AG10803 (cell line): ENCODE results near the gene BORA.
"Not testable (repeated sequence)": the region's sequence is repeated elsewhere in the genome, so short reads cannot be mapped to it uniquely, and the experiment has no call there.

Experiments
- DNase-seq: peaks from one replicate; pipeline ENCODE4 v3.0.0; 2010; ENCODE audit warnings: low read depth
- H3K4me3 ChIP-seq: 2 replicates; pipeline ENCODE4 v1.5.1; 2011; ENCODE audit warnings: mild to moderate bottlenecking, low read length, control low read depth
- TF ChIP-seq, protein P1 (sequence below): conservative IDR thresholded peaks from 2 replicates; pipeline ENCODE4 v1.5.1; 2011; ENCODE audit warnings: mild to moderate bottlenecking, low read length, control low read depth, inconsistent platforms

BORA gene

DNA sequence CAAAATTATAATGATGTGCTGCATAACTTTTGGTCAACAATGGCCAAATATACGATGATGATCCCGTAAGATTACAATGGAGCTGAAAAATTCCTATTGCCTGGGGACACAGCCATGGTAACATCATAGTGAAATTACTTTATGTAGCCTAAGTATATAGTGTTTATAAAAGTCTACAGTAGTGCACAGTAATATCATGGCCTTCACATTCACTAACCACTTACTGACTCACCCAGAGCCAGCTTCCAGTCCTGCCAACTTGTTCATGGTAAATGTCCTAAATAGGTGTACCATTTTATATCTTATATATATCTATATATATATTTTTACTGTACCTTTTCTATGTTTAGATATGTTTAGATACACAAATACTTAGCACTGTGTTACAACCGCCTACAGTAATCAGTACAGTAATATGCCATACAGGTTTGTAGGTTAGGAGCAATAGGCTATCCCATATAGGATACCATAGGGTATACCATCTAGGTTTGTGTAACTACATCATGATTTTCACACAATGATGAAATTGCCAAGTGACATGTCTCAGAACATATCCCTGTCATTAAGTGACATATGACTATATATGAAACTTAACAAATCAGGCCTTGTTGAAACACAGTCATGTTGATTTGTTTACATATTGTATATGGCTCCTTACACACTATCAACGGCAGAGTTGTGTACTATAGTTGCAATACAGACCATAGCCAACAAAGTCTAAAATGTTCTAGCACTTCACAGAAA, 30.2 kb downstream of the BORA start:
- DNase-seq: no peak
- TF ChIP-seq, protein P1, sequence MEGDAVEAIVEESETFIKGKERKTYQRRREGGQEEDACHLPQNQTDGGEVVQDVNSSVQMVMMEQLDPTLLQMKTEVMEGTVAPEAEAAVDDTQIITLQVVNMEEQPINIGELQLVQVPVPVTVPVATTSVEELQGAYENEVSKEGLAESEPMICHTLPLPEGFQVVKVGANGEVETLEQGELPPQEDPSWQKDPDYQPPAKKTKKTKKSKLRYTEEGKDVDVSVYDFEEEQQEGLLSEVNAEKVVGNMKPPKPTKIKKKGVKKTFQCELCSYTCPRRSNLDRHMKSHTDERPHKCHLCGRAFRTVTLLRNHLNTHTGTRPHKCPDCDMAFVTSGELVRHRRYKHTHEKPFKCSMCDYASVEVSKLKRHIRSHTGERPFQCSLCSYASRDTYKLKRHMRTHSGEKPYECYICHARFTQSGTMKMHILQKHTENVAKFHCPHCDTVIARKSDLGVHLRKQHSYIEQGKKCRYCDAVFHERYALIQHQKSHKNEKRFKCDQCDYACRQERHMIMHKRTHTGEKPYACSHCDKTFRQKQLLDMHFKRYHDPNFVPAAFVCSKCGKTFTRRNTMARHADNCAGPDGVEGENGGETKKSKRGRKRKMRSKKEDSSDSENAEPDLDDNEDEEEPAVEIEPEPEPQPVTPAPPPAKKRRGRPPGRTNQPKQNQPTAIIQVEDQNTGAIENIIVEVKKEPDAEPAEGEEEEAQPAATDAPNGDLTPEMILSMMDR: no peak
- H3K4me3 ChIP-seq: no peak overlapping the region

DNA sequence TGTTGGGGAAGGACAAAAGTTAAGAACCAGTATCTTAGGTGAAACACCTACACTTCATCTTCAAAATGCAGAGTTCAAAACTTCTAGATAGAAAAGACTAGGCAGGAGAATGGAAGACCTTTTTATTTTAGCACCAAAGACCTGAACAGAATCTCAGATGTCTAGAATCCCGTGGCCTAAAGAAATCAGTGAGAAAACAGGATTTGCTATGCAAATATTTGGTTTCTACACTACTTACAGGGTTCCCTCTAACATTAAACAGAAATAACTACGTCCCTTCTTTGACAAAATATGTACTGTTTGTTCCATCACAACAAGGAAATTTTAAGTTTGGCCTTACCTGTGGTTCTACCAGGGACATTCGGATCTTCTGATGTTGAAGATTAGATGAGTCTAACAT, 32.5 kb downstream of the BORA start:
- no peak for DNase-seq
- H3K4me3 ChIP-seq: no peak overlapping the region

DNA sequence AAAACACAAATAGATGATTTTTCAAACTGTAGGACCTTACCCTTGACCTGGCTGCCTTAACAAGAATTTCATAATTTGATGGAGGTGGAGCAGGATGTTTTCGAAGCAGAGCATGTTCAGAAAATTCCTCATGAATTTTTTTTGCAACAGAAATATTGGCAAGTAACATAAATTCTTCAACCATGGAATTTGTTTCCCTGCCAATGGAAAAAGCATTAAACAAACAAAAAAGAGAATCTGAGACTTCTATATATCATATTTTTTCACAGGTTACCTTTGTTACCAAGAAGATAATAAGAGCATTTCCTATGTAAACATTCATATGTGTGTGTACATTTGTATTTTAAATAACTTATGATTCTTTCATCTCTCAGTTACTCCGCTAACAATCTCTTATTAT, 35.7 kb downstream of the BORA start:
- TF ChIP-seq, protein P1: no peak

More for the DNA sequence above, 32.5 kb downstream of the BORA start:
- TF ChIP-seq, protein P1: no peak

DNA sequence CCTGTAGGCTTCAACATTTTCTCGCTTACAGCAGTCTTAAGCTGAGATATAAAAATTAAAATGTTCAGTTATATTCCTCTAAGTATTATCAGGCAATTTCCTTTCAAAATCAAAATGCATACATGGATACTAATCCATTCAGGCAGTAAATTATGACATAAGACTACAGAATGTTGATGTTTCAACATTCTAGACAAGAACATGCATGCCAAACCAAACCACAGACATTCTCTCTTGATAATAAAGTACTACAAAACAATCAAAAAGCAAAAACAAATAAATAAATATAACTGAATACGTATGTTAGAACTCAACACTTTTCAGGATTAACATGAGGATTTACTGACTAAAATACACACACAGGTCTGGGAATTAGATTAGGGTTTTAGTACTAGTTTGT, 46.3 kb downstream of the BORA start:
- DNase-seq: peak; percentile 17
- TF ChIP-seq, protein P1: no peak
- H3K4me3 ChIP-seq: no peak overlapping the region

More for the DNA sequence above, 35.7 kb downstream of the BORA start:
- peak; percentile 34 for DNase-seq
- no peak overlapping the region for H3K4me3 ChIP-seq

DNA sequence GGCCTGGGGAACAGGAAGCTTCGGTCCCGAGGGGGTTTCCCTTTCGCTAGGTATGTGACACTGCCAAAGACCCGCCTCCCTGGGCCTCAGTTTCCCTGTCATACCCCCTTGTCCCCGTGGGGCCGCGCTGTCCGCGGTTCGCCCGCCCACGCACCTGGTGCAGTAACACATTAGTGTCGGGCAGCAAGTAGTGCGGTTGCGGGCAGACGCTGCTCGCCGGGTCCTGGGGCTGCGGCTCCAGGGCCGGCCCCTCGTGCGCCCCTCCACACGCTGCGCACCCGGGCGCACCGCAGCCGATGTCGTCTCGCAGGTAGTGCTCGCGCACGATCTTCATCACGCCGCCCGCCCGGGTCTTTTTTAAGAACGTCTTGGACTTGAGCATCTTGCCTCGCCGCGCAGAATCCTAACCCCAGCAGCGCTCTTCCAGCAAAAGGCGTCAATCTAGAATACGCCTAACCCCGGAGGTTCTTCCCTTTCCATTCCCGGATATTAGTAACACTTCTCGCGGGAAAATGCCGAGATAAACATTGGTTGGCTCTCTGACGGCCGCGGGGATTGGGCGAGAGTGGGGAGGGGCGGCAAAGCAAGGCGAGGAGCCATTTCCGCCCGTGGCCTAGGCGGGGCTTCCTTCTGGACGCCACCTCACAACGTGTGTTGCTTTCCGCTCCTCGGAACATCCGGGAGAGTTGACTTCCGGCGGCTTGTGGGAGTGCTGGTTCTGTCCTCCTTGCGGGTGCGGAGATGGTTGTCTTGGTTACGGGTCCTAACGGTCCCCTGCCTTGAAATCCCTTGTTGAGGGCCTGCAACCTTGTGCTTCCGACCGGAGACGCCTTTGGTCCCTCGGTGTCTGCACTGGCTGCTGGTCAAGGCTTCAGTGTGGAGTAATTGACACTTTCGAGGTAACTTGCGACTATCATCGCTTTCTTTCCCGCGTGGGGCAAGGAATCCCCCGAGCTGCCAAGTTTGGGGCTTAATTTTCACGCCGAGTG, 54.0 kb downstream of the BORA start, which contains the start of the genes DIS3 and PIBF1:
Gene DIS3 (minus strand): TSS at position 450 of the 989 bp plus-strand sequence. CDS start 68 bp downstream, at position 382.
Gene PIBF1 (plus strand): TSS at position 683 of the 989 bp plus-strand sequence. CDS start 1,337 bp downstream, outside the sequence.
- H3K4me3 ChIP-seq: peak within 1 kb of the TSS; percentile 95
- peak; percentile 97 for DNase-seq
- TF ChIP-seq, protein P1: peak; percentile 6; the same call in 1 of the 2 replicates

DNA sequence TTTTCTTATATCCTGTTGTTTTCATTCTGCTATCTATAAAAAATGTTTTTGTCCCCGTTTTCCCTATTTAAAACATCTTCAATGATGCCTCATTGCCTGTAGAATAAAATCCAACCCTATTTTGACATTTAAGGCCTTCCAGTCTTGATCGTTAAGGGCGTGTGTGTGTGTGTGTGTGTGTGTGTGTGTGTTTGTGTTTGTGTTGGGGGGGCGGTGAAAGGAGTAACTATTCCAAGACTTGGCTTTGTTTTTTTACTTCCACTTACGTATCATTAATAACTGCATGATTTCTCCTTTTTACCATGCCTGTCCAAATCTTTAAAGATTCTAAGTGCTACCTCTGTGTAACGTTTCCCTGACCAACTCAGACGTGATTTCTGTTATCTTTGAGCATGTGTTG, 55.0 kb downstream of the BORA start:
- peak; percentile 30 for DNase-seq
- peak overlapping the region; percentile 95 for H3K4me3 ChIP-seq
- TF ChIP-seq, protein P1: no peak

DNA sequence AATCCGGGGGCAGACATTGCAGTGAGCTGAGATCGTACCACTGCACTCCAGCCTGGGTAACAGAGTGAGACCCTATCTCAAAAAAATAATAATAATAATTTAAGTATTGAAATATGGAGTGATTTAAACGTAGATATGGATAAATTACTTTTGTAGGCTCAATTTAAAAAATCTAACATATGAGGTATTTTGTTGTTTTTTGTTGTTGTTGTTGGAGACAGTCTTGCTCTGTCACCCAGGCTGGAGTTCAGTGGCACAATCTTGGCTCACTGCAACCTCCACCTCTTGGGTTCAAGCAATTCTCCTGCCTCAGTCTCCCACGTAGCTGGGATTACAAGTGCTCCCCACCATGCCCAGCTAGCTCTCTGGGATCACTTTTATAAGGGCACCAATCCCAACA, 57.0 kb downstream of the BORA start:
- DNase-seq, H3K4me3 ChIP-seq: not testable (repeated sequence)
